Measurements from ENCODE around the gene USP1. TPM values are rescaled to one million over a fixed set of nuclear protein-coding genes. Genes with fewer than 3 reads are reported as not detected.

Gene USP1
- total and polyA plus RNA-seq, 10 of the 15 experiments (the other 5 are each of a cell fraction or from before 2014, with no cell fraction given) = 25.6 to 77.9 (median 48.1) TPM

- ChIA-PET POLR2A (no interaction called here), RAD21 (ENCODE audit: unreplicated experiment) (no interaction called here), CTCF (interaction anchor here (1.0 kb wide), 1 partner anchor 353 kb away, joined by 3 read pairs; no protein-coding TSS in a partner anchor), SMC1A (ENCODE audit: uncharacterized antibody, unreplicated experiment) (interaction anchor here (1.0 kb wide), 1 partner anchor 115 kb away, joined by 4 read pairs; no protein-coding TSS in a partner anchor)
- H4K20me1 ChIP-seq (ENCODE audit: control insufficient read depth, insufficient read depth) = no peaks in the 10 kb centered on the region
- H3K79me2 ChIP-seq (ENCODE audit: control insufficient read depth, insufficient read depth, low read length) = no peaks in the 10 kb centered on the region
- H3K9ac ChIP-seq (ENCODE audit: control insufficient read depth, insufficient read depth, low read length) = no peak overlapping the region
- TF ChIP-seq RELA (IDR thresholded peaks at IDR 0.05; ENCODE audit: borderline replicate concordance, partially characterized antibody) (no peak), WRNIP1 (IDR thresholded peaks at IDR 0.05; ENCODE audit: borderline replicate concordance, low read depth, low read length) (no peak), EED (IDR thresholded peaks at IDR 0.05; ENCODE audit: low read depth) (no peak), ESRRA (IDR thresholded peaks at IDR 0.05; ENCODE audit: low read length) (no peak), BACH1 (IDR thresholded peaks at IDR 0.05; ENCODE audit: borderline replicate concordance) (no peak)
- TF ChIP-seq, protein P1, sequence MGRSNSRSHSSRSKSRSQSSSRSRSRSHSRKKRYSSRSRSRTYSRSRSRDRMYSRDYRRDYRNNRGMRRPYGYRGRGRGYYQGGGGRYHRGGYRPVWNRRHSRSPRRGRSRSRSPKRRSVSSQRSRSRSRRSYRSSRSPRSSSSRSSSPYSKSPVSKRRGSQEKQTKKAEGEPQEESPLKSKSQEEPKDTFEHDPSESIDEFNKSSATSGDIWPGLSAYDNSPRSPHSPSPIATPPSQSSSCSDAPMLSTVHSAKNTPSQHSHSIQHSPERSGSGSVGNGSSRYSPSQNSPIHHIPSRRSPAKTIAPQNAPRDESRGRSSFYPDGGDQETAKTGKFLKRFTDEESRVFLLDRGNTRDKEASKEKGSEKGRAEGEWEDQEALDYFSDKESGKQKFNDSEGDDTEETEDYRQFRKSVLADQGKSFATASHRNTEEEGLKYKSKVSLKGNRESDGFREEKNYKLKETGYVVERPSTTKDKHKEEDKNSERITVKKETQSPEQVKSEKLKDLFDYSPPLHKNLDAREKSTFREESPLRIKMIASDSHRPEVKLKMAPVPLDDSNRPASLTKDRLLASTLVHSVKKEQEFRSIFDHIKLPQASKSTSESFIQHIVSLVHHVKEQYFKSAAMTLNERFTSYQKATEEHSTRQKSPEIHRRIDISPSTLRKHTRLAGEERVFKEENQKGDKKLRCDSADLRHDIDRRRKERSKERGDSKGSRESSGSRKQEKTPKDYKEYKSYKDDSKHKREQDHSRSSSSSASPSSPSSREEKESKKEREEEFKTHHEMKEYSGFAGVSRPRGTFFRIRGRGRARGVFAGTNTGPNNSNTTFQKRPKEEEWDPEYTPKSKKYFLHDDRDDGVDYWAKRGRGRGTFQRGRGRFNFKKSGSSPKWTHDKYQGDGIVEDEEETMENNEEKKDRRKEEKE (IDR thresholded peaks at IDR 0.05) = no peak
- TF ChIP-seq, protein P2, sequence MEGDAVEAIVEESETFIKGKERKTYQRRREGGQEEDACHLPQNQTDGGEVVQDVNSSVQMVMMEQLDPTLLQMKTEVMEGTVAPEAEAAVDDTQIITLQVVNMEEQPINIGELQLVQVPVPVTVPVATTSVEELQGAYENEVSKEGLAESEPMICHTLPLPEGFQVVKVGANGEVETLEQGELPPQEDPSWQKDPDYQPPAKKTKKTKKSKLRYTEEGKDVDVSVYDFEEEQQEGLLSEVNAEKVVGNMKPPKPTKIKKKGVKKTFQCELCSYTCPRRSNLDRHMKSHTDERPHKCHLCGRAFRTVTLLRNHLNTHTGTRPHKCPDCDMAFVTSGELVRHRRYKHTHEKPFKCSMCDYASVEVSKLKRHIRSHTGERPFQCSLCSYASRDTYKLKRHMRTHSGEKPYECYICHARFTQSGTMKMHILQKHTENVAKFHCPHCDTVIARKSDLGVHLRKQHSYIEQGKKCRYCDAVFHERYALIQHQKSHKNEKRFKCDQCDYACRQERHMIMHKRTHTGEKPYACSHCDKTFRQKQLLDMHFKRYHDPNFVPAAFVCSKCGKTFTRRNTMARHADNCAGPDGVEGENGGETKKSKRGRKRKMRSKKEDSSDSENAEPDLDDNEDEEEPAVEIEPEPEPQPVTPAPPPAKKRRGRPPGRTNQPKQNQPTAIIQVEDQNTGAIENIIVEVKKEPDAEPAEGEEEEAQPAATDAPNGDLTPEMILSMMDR (IDR thresholded peaks at IDR 0.05 in 2 of 3, conservative IDR thresholded peaks at IDR 0.05 in 1 of 3; ENCODE audit: control insufficient read depth in 2 of 3, extremely low read depth in 1 of 3, insufficient read depth in 1 of 3, low read depth in 3 of 3, low read length in 3 of 3) = no peak
- no peaks in the 10 kb centered on the region for H3K4me1 ChIP-seq (ENCODE audit: control insufficient read depth, insufficient read depth, low read length)
- no peaks in the 10 kb centered on the region for H3K36me3 ChIP-seq (ENCODE audit: control insufficient read depth in 2 of 2, insufficient read depth in 2 of 2, low read length in 1 of 2)
- BruUV-seq (replicated peaks) = no TSS peak
- no peak for DNase-seq (ENCODE audit: low read depth, low spot score)
- H3K27ac ChIP-seq (ENCODE audit: control insufficient read depth, insufficient read depth) = no peak overlapping the region
- WGBS (ENCODE audit: insufficient coverage, insufficient replicate concordance, low lambda C conversion rate, missing lambda C conversion rate) = 4% methylated on average over 3 of the region's 3 CpGs
- no peaks in the 10 kb centered on the region for H3K9me3 ChIP-seq (replicated peaks; ENCODE audit: control insufficient read depth, insufficient read depth, low read length)
- intact Hi-C loops (cut with micrococcal nuclease; ENCODE audit: unreplicated experiment) = no loop called here
- no peak for FAIRE-seq
- ATAC-seq = no peak
- H3K27me3 ChIP-seq (replicated peaks in 1 of 2; ENCODE audit: control insufficient read depth in 2 of 2, insufficient read depth in 2 of 2, low read length in 1 of 2) = no peaks in the 10 kb centered on the region
- H3K4me2 ChIP-seq (ENCODE audit: control insufficient read depth, insufficient read depth) = no peak overlapping the region
- no peak overlapping the region for H3K4me3 ChIP-seq
- in situ Hi-C loops (cut with MboI) = no loop called here
- no peak overlapping the region for H2AFZ ChIP-seq (ENCODE audit: control insufficient read depth, low read depth, low read length)
Measured at GRCh38 chr1:62392951-62393350, 43.9 kb upstream of the USP1 start.
